Immature natural killer cell (primary cell): ENCODE measurements around the gene POTEB2. TPM values are rescaled to one million over a fixed set of nuclear protein-coding genes. Genes with fewer than 3 reads are reported as not detected.
"Not testable (repeated sequence)": the region's sequence is repeated elsewhere in the genome, so short reads cannot be mapped to it uniquely, and the experiment has no call there.

Experiments used
- DNase-seq, 3 donors: peaks; one replicate each; pipeline ENCODE4 v3.0.0; 2022; ENCODE audit warnings: mixed read lengths in 1 of 3
- H3K27ac Mint-ChIP-seq, 6 donors: one replicate each; pipeline ENCODE4 v1.8.0; 2020; ENCODE audit warnings: mixed read lengths in 6 of 6, mild to moderate bottlenecking in 5 of 6, inconsistent platforms in 4 of 6, moderate library complexity in 3 of 6
- H3K27me3 Mint-ChIP-seq, 3 donors: one replicate each; pipeline ENCODE4 v1.8.0; 2020 to 2021; ENCODE audit warnings: low read depth in 3 of 3, mild to moderate bottlenecking in 3 of 3, mixed read lengths in 3 of 3, moderate library complexity in 3 of 3, inconsistent platforms in 1 of 3
- H3K36me3 Mint-ChIP-seq, 3 donors: one replicate each; pipeline ENCODE4 v1.8.0; 2020; ENCODE audit warnings: mixed read lengths in 3 of 3, inconsistent platforms in 2 of 3, mild to moderate bottlenecking in 2 of 3
- H3K4me1 Mint-ChIP-seq, 2 donors: one replicate each; pipeline ENCODE4 v1.8.0; 2020; ENCODE audit warnings: inconsistent platforms in 2 of 2, mild to moderate bottlenecking in 2 of 2, mixed read lengths in 2 of 2, moderate library complexity in 1 of 2
- H3K4me3 Mint-ChIP-seq, 5 donors: one replicate each; pipeline ENCODE4 v1.8.0; 2020; ENCODE audit warnings: mild to moderate bottlenecking in 5 of 5, mixed read lengths in 5 of 5, inconsistent platforms in 3 of 5, moderate library complexity in 3 of 5
- H3K9me3 Mint-ChIP-seq, 6 donors: one replicate each; pipeline ENCODE4 v1.8.0; 2020; ENCODE audit warnings: mild to moderate bottlenecking in 6 of 6, mixed read lengths in 6 of 6, inconsistent platforms in 4 of 6, moderate library complexity in 3 of 6
- polyA plus RNA-seq, 3 donors: library from polyadenylated mRNA; unstranded; fragments of 300-500 nt; fragmentation: Illumina TruSeq; gene quantifications; one replicate each; pipeline ENCODE4 v1.2.3, GENCODE V29; 2021

POTEB2 gene
- polyA plus RNA-seq: not detected

DNA sequence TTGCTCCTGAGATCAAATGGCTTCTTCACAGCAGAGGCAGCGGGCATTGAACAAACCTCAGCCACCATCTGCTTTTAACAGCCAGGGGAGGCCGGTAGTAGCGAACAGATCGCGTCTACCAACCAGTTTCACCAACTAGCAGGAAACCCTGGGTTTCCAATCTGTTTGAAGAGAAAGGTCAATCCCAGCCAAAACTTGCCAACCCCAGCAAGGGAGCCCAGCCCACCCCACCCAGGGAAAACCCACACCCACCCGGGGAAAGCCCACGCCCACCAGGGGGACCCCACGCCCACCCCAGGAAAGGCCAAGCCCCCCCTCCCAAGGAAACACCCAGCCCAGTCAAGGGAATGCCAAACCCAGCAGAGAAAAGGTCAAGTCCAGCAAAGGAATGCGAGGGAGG lies at the start of gene POTEB2:
TSS of gene POTEB2 (minus strand) at position 101 of the 400 bp plus-strand sequence. CDS start at position 68, 33 bp downstream.
- H3K4me3 Mint-ChIP-seq, H3K36me3 Mint-ChIP-seq, H3K27me3 Mint-ChIP-seq, H3K4me1 Mint-ChIP-seq, DNase-seq, H3K27ac Mint-ChIP-seq, H3K9me3 Mint-ChIP-seq: not testable (repeated sequence)

DNA sequence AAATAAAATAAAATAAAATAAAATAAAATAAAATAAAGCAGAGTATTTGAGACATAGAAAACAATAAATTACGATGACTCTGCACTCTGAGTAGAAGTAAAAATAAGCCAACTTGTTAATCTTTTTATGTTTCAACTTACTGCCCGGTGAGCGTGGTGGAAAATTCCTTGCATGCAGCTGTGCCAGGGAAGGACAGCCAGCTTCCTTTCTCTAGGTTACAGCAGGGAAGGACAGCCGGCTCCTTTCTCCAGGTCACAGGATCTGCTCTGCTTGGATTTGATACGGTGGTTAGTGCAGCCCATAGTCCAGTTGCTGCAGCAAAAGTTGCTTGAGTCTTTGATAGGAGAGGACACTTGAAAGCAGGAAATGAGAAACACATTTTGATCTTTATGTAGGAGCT lies 13.8 kb upstream of the POTEB2 start:
- not testable (repeated sequence) for H3K27me3 Mint-ChIP-seq, H3K36me3 Mint-ChIP-seq, H3K9me3 Mint-ChIP-seq, H3K4me1 Mint-ChIP-seq, H3K27ac Mint-ChIP-seq, H3K4me3 Mint-ChIP-seq, DNase-seq

DNA sequence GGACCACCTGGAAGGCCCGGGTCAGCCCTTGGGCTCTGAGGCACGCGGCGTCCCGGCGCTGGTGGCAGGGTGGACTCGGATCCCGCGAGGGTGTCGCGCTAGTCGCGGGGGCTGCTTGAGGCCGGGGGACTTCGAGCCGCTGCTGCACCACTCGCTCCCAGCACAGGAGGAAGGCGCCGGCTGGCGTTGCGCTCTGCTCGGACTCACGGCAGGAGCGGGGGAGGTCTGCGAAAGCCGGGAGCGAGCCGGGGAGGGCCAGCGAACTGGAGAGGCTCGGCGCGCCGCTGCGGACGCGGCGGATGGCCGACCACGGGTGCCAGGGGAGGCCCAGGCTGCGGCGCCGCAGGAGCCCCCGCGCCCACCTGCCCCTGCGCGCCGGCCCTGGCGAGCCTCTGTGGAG lies 12.3 kb upstream of the POTEB2 start:
- H3K4me3 Mint-ChIP-seq, H3K27me3 Mint-ChIP-seq, H3K4me1 Mint-ChIP-seq, H3K27ac Mint-ChIP-seq, H3K9me3 Mint-ChIP-seq, DNase-seq, H3K36me3 Mint-ChIP-seq: not testable (repeated sequence)

DNA sequence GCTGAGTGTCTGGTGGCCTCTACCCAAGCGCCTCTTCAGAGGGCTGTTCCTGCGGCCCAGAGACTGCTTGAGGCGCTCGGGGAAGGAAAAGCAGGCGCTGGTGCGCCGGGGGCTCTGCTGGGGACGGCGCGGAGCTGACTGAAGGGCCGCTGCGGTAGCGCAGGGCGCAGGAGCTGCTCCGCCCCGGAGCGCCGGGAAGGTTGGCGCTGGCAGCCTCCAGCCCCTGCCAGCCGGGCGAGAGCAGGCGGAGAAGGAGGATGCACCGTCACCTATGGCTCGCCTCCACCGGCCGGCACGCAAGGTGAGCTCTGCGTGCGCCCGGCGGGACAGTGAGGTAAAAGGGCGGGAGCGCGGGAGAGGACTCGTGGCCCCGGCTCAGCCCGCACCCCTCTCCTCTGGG lies 11.7 kb upstream of the POTEB2 start:
- not testable (repeated sequence) for H3K36me3 Mint-ChIP-seq, H3K27me3 Mint-ChIP-seq, DNase-seq, H3K9me3 Mint-ChIP-seq, H3K27ac Mint-ChIP-seq, H3K4me3 Mint-ChIP-seq, H3K4me1 Mint-ChIP-seq
